Esophagus mucosa (tissue), 1 donor: ENCODE measurements around the gene ARL16. TPM values are rescaled to one million over a fixed set of nuclear protein-coding genes. Genes with fewer than 3 reads are reported as not detected.

ENCODE experiments used
- ATAC-seq: fragments of 200-7000 bp; cut with Tn5 transposase; one replicate; pipeline ENCODE4 v1.9.1; 2020
- total RNA-seq: library from RNA; stranded (reverse); gene quantifications from one replicate; pipeline ENCODE4 v1.2.4, GENCODE V29; 2023
- donor health status: DM: yes; HTN: yes; CAD: no.

Gene ARL16
- total RNA-seq, 1 donor from 2014 or later: 24.3 TPM

GRCh38 chr17:81641825-81642489, 41.6 kb downstream of the ARL16 start:
- ATAC-seq: peak; percentile 91

- no peak for ATAC-seq
Observed at GRCh38 chr17:81640011-81640410, 43.6 kb downstream of the ARL16 start.

DNA sequence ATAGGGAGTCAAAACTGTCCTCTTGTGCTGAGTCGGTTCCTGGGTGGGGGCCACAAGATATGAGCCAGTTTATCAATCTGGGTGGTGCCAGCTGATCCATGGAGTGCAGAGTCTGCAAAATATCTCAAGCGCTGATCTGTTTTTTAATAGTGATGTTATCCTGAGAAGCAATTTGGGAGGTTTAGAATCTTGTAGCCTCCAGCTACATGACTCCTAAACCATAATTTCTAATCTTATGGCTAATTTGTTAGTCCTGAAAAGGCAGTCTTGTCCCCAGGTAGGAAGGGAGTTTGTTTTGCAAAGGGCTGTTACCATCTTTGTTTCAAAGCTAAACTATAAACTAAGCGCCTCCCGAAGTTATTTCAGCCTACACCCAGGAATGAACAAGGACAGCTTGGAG, 44.9 kb downstream of the ARL16 start:
- no peak for ATAC-seq

- ATAC-seq: peak; percentile 72
Observed at GRCh38 chr17:81636505-81637288, 46.9 kb downstream of the ARL16 start, which contains the start of the genes NPLOC4 and TSPAN10. TSS of gene NPLOC4 (minus strand) at chr17:81637112. CDS start at chr17:81636930, 182 bp downstream. TSS of gene TSPAN10 (plus strand) at chr17:81637196. CDS start at chr17:81642413, 5,217 bp downstream.

DNA sequence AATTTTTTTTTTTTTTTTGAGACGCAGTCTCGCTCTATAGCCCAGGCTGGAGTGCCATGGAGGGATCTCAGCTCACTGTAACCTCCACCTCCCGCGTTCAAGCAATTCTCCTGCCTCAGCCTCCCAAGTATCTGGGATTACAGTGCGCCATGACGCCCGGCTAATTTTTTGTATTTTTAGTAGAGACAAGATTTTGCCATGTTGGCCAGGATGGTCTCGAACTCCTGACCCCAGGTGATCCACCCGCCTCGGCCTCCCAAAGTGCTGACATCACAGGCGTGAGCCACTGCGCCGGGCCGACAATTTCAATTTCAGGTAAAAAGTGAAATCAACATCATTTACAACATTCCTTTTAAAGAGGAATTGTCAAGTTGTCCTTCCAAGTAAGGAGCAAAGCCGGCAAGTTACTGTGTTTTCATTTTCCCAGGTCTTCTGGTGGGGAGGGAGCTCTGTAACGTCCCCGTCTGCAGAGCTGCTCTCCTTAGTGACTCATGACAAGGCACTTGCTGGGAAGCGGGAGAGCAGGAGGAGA, 47.6 kb downstream of the ARL16 start:
- ATAC-seq: peak; percentile 65

GRCh38 chr17:81635431-81635830, 48.2 kb downstream of the ARL16 start:
- ATAC-seq: peak; percentile 80

- ATAC-seq: no peak
Observed at GRCh38 chr17:81631482-81631881, 52.1 kb downstream of the ARL16 start.

Other genes starting within 250 kb of the ARL16 start
- gene ACTG1, start 171.0 kb downstream of the ARL16 start, total RNA-seq: 4,027 TPM
- 0.76 TPM for gene FSCN2, start 155.4 kb downstream of the ARL16 start, total RNA-seq
- gene FAAP100, start 131.4 kb downstream of the ARL16 start, total RNA-seq: 16.3 TPM
- 92.8 TPM for gene NPLOC4, start 46.7 kb downstream of the ARL16 start, total RNA-seq
- gene TSPAN10, start 46.6 kb downstream of the ARL16 start, total RNA-seq: 2.2 TPM
- not detected for gene PDE6G, start 27.3 kb downstream of the ARL16 start, total RNA-seq
- 22.4 TPM for gene OXLD1, start 17.2 kb downstream of the ARL16 start, total RNA-seq
- 21.4 TPM for gene CCDC137, start 17.1 kb downstream of the ARL16 start, total RNA-seq
- gene HGS, start 214 bp upstream of the ARL16 start, total RNA-seq: 62.5 TPM
- 89.5 TPM for gene MRPL12, start 19.6 kb upstream of the ARL16 start, total RNA-seq
- gene SLC25A10, start 28.5 kb upstream of the ARL16 start, total RNA-seq: 37.2 TPM
- 0.08 TPM for gene GCGR, start 120.4 kb upstream of the ARL16 start, total RNA-seq
- gene MCRIP1, start 149.5 kb upstream of the ARL16 start, total RNA-seq: 18.7 TPM
- gene PPP1R27, start 151.3 kb upstream of the ARL16 start, total RNA-seq: 0.24 TPM
- 812 TPM for gene P4HB, start 176.7 kb upstream of the ARL16 start, total RNA-seq
- gene ARHGDIA, start 187.5 kb upstream of the ARL16 start, total RNA-seq: 300 TPM
- 68.9 TPM for gene ALYREF, start 207.8 kb upstream of the ARL16 start, total RNA-seq
- gene ANAPC11, start 207.9 kb upstream of the ARL16 start, total RNA-seq: 113 TPM
- 0.24 TPM for gene NPB, start 218.4 kb upstream of the ARL16 start, total RNA-seq
- 36.7 TPM for gene PCYT2, start 227.6 kb upstream of the ARL16 start, total RNA-seq
- gene SIRT7, start 234.4 kb upstream of the ARL16 start, total RNA-seq: 46.2 TPM
- 12.3 TPM for gene MAFG, start 243.9 kb upstream of the ARL16 start, total RNA-seq